SU-DHL-6 (cell line): ENCODE results near the gene CDK16.

ENCODE experiments used
- EZH2phosphoT487 ChIP-seq: fragments of 200-600 bp; sonication (generic), shearing (Covaris generic); conservative IDR thresholded peaks from 2 replicates; pipeline ENCODE4 v1.6.1; 2018; ENCODE audit warnings: mild to moderate bottlenecking, antibody characterized with exemption, low read length, moderate library complexity, mixed read lengths
- TF ChIP-seq, protein P1 (sequence below): fragments of 200-600 bp; sonication (generic); IDR thresholded peaks from one replicate; pipeline ENCODE4 v1.5.1; 2017; ENCODE audit warnings: antibody characterized with exemption, mild to moderate bottlenecking, low read length, moderate library complexity; ENCODE audit not compliant: insufficient read depth, poor library complexity, severe bottlenecking

DNA sequence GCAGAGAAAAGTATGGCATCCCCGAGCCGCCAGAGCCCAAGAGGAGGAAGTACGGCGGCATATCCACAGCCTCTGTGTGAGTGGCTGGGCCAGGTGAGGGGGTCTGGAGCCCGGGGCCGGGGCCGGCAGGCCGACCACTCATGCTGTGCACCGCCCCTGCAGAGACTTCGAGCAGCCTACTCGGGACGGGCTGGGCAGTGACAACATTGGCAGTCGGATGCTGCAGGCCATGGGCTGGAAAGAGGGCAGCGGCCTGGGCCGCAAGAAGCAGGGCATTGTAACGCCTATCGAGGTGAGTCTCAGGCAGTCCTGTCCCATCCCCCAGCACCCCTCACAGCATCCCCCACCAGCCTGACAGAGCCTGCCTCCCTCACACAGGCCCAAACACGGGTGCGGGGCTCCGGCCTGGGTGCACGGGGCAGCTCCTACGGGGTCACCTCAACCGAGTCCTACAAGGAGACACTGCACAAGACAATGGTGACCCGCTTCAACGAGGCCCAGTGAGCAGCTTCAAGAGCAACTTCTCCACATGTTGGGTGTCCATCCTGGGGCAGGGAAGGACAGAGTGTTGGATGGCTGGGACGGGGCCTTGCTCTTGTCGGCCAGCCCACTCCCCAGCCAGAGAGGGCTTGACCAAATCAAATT is 32.3 kb upstream of the CDK16 start:
- TF ChIP-seq, protein P1, sequence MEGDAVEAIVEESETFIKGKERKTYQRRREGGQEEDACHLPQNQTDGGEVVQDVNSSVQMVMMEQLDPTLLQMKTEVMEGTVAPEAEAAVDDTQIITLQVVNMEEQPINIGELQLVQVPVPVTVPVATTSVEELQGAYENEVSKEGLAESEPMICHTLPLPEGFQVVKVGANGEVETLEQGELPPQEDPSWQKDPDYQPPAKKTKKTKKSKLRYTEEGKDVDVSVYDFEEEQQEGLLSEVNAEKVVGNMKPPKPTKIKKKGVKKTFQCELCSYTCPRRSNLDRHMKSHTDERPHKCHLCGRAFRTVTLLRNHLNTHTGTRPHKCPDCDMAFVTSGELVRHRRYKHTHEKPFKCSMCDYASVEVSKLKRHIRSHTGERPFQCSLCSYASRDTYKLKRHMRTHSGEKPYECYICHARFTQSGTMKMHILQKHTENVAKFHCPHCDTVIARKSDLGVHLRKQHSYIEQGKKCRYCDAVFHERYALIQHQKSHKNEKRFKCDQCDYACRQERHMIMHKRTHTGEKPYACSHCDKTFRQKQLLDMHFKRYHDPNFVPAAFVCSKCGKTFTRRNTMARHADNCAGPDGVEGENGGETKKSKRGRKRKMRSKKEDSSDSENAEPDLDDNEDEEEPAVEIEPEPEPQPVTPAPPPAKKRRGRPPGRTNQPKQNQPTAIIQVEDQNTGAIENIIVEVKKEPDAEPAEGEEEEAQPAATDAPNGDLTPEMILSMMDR: no peak
- no peak for TF ChIP-seq EZH2phosphoT487
